NCI-H345 treated with DMSO at 0.1 percent for 48 hours (cell line): ENCODE results near the gene TATDN2.

ENCODE experiments used
- DNase-seq: peaks from one replicate; lab custom pipeline; 2025; ENCODE audit not compliant: unreplicated experiment; lab: John Stamatoyannopoulos, UW

The TATDN2 gene

GRCh38 chr3:10315101-10315500 lies 66.8 kb downstream of the TATDN2 start:
- DNase-seq: no peak

GRCh38 chr3:10315771-10316344 lies 67.6 kb downstream of the TATDN2 start:
- no peak for DNase-seq

- DNase-seq: no peak
Observed at GRCh38 chr3:10317311-10317960, 69.2 kb downstream of the TATDN2 start.

GRCh38 chr3:10317961-10318350 lies 69.7 kb downstream of the TATDN2 start:
- DNase-seq: no peak

- no peak for DNase-seq
Observed at GRCh38 chr3:10319251-10319650, 71.0 kb downstream of the TATDN2 start.

- no peak for DNase-seq
Observed at GRCh38 chr3:10319804-10320203, 71.5 kb downstream of the TATDN2 start.

GRCh38 chr3:10320320-10320677 lies 72.0 kb downstream of the TATDN2 start:
- no peak for DNase-seq

GRCh38 chr3:10321630-10322351 lies 73.5 kb downstream of the TATDN2 start:
- DNase-seq: no peak

- DNase-seq: no peak
Observed at GRCh38 chr3:10322352-10322710, 74.1 kb downstream of the TATDN2 start.

GRCh38 chr3:10327592-10327991 lies 79.3 kb downstream of the TATDN2 start:
- DNase-seq: no peak

GRCh38 chr3:10328460-10329071 lies 80.3 kb downstream of the TATDN2 start:
- no peak for DNase-seq

- DNase-seq: no peak
Observed at GRCh38 chr3:10329495-10330015, 81.3 kb downstream of the TATDN2 start.

- DNase-seq: no peak
Observed at GRCh38 chr3:10330319-10330718, 82.1 kb downstream of the TATDN2 start.
